OCI-LY1 (cell line): ENCODE data around the gene LHFPL2.

Experiments used
- H2AFZ ChIP-seq: fragments of 200-600 bp; sonication (generic), shearing (Covaris generic); 2 replicates; pipeline ENCODE4 v1.6.0; 2014; ENCODE audit warnings: antibody characterized with exemption, mild to moderate bottlenecking, low read length
- H3F3A ChIP-seq: fragments of 200-600 bp; sonication (generic), shearing (Covaris generic); 2 replicates; pipeline ENCODE4 v1.6.0; 2014; ENCODE audit warnings: mild to moderate bottlenecking, antibody characterized with exemption, low read length, moderate library complexity; ENCODE audit not compliant: insufficient read depth
- H3K27ac ChIP-seq: fragments of 200-600 bp; sonication (generic); 2 replicates; pipeline ENCODE4 v1.5.1; 2014; ENCODE audit warnings: low read length, mixed run types, mild to moderate bottlenecking, low read depth; ENCODE audit not compliant: poor library complexity, severe bottlenecking
- H3K27me3 ChIP-seq: fragments of 200-600 bp; sonication (generic); 2 replicates; pipeline ENCODE4 v1.6.0; 2014; ENCODE audit warnings: antibody characterized with exemption, mild to moderate bottlenecking, low read length, moderate library complexity; ENCODE audit not compliant: insufficient read depth
- H3K36me3 ChIP-seq: fragments of 200-600 bp; sonication (generic); 2 replicates; pipeline ENCODE4 v1.6.1; 2014; ENCODE audit warnings: mild to moderate bottlenecking, antibody characterized with exemption, low read length, moderate library complexity, mixed read lengths; ENCODE audit not compliant: insufficient read depth
- H3K4me1 ChIP-seq: fragments of 200-600 bp; sonication (generic); 2 replicates; pipeline ENCODE4 v1.5.1; 2014; ENCODE audit warnings: mild to moderate bottlenecking, low read length, moderate library complexity; ENCODE audit not compliant: insufficient read depth, severe bottlenecking
- H3K4me2 ChIP-seq: fragments of 200-600 bp; sonication (generic), shearing (Covaris generic); 2 replicates; pipeline ENCODE4 v1.6.1; 2014; ENCODE audit warnings: low read length
- H3K4me3 ChIP-seq: fragments of 200-600 bp; sonication (generic); 2 replicates; pipeline ENCODE4 v1.5.1; 2014; ENCODE audit warnings: low read length, low read depth, mild to moderate bottlenecking, mixed read lengths; ENCODE audit not compliant: poor library complexity, severe bottlenecking
- H3K79me2 ChIP-seq: fragments of 200-600 bp; shearing (Covaris generic); 2 replicates; pipeline ENCODE4 v1.6.1; 2016; ENCODE audit warnings: mixed run types, low read length, mixed read lengths; ENCODE audit not compliant: insufficient read depth
- H3K9ac ChIP-seq: fragments of 200-600 bp; sonication (generic), shearing (Covaris generic); 2 replicates; pipeline ENCODE4 v1.6.1; 2014; ENCODE audit warnings: mild to moderate bottlenecking, low read length, mixed read lengths
- H3K9me2 ChIP-seq: fragments of 200-600 bp; sonication (generic), shearing (Covaris generic); 2 replicates; pipeline ENCODE4 v1.6.1; 2014; ENCODE audit warnings: low read depth, mild to moderate bottlenecking, low read length, mixed read lengths
- H3K9me3 ChIP-seq: fragments of 200-600 bp; shearing (Covaris generic); 2 replicates; pipeline ENCODE4 v1.6.1; 2014; ENCODE audit warnings: low read length, mixed read lengths
- H4K20me1 ChIP-seq: fragments of 200-600 bp; sonication (generic), shearing (Covaris generic); 2 replicates; pipeline ENCODE4 v1.6.0; 2016; ENCODE audit warnings: mild to moderate bottlenecking, low read length; ENCODE audit not compliant: insufficient read depth
- CTCF ChIP-seq: fragments of 200-600 bp; sonication (generic), shearing (Covaris generic); IDR thresholded peaks from 2 replicates; pipeline ENCODE4 v1.5.1; 2017; ENCODE audit warnings: mild to moderate bottlenecking, antibody characterized with exemption, low read length, moderate library complexity, mixed read lengths
- EZH2 ChIP-seq: fragments of 200-600 bp; sonication (generic), shearing (Covaris generic); IDR thresholded peaks from 2 replicates; pipeline ENCODE4 v1.8.0; 2017; ENCODE audit warnings: borderline replicate concordance, mixed run types, mild to moderate bottlenecking, antibody characterized with exemption, low read length, moderate library complexity, mixed read lengths

LHFPL2 gene

GRCh38 chr5:78543292-78543691 is 105.3 kb downstream of the LHFPL2 start:
- no peaks in the 10 kb centered on the region for H3K36me3 ChIP-seq
- no peaks in the 10 kb centered on the region for H3K79me2 ChIP-seq
- no peak overlapping the region for H3K27ac ChIP-seq
- H3K9ac ChIP-seq: no peak overlapping the region
- no peak overlapping the region for H3K4me2 ChIP-seq
- H3F3A ChIP-seq: no peaks in the 10 kb centered on the region
- H2AFZ ChIP-seq: no peak overlapping the region
- no peak overlapping the region for H3K4me3 ChIP-seq
- no peaks in the 10 kb centered on the region for H3K27me3 ChIP-seq
- no peak for TF ChIP-seq EZH2
- no peaks in the 10 kb centered on the region for H4K20me1 ChIP-seq
- peaks cover 36% of the 10 kb centered on the region for H3K4me1 ChIP-seq
- H3K9me3 ChIP-seq: no peaks in the 10 kb centered on the region
- no peaks in the 10 kb centered on the region for H3K9me2 ChIP-seq

DNA sequence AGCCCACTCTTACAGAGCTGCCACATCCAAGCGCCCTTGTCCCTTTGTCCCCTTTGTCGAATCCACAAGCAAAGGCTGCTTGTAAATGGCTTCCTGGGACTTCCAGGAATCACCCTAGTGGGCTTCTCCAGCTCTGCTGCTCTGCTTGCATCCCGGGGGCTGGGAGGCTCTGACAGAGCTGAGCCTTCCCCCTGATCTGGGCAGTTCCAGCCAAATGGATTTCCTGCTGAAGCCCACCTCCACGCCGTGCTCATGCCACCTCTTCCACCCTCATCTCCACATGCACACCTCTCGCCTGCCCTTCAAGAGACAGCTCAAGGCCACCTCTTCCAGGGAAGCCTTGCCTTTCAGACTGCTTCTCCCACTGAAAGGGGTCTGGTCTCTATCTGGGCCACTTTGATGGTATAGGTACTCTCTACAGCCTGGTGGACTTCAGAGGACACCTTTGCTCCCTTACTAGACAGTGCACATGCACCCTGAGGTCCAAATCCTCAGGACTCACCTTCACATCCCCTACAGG is 106.2 kb downstream of the LHFPL2 start:
- no peak overlapping the region for H3K27ac ChIP-seq
- no peaks in the 10 kb centered on the region for H4K20me1 ChIP-seq
- no peak for TF ChIP-seq CTCF
- TF ChIP-seq EZH2: no peak
- H3K4me3 ChIP-seq: no peak overlapping the region
- H3K9me3 ChIP-seq: no peaks in the 10 kb centered on the region
- no peaks in the 10 kb centered on the region for H3K9me2 ChIP-seq
- no peaks in the 10 kb centered on the region for H3K79me2 ChIP-seq
- no peaks in the 10 kb centered on the region for H3K36me3 ChIP-seq
- H2AFZ ChIP-seq: no peak overlapping the region
- peaks cover 41% of the 10 kb centered on the region for H3K4me1 ChIP-seq
- H3F3A ChIP-seq: no peaks in the 10 kb centered on the region
- no peaks in the 10 kb centered on the region for H3K27me3 ChIP-seq
- no peak overlapping the region for H3K4me2 ChIP-seq
- H3K9ac ChIP-seq: no peak overlapping the region

GRCh38 chr5:78541086-78541654 is 107.4 kb downstream of the LHFPL2 start:
- no peaks in the 10 kb centered on the region for H3K9me3 ChIP-seq
- no peak overlapping the region for H2AFZ ChIP-seq
- no peaks in the 10 kb centered on the region for H3F3A ChIP-seq
- no peak overlapping the region for H3K9ac ChIP-seq
- peaks cover 41% of the 10 kb centered on the region for H3K4me1 ChIP-seq
- no peaks in the 10 kb centered on the region for H3K9me2 ChIP-seq
- peak overlapping the region; percentile 9 for H3K27ac ChIP-seq
- no peaks in the 10 kb centered on the region for H3K27me3 ChIP-seq
- TF ChIP-seq CTCF (no peak), EZH2 (no peak)
- no peaks in the 10 kb centered on the region for H3K36me3 ChIP-seq
- H3K79me2 ChIP-seq: no peaks in the 10 kb centered on the region
- no peaks in the 10 kb centered on the region for H4K20me1 ChIP-seq
- no peak overlapping the region for H3K4me2 ChIP-seq
- no peak overlapping the region for H3K4me3 ChIP-seq
